CD14-positive monocyte (primary cell): ENCODE measurements around the gene UGT2A1. TPM values are rescaled to one million over a fixed set of nuclear protein-coding genes. Genes with fewer than 3 reads are reported as not detected.

Experiments used
- DNase-seq, 3 donors: peaks; one replicate each; pipeline ENCODE4 v3.0.0-alpha.2; 2011 to 2022
- H2AFZ ChIP-seq: 2 replicates; pipeline ENCODE4 v1.6.0; 2012; ENCODE audit warnings: mild to moderate bottlenecking, low read depth, low read length, inconsistent platforms; ENCODE audit not compliant: insufficient read depth, poor library complexity, severe bottlenecking
- H3K27ac ChIP-seq, 2 donors: 1 replicate in 1 of 2; 2 replicates in 1 of 2; pipeline ENCODE4 v1.5.1; 2012 to 2013; ENCODE audit warnings: low read length in 2 of 2, control low read depth in 1 of 2, inconsistent platforms in 1 of 2, low read depth in 1 of 2, mild to moderate bottlenecking in 1 of 2
- H3K27me3 ChIP-seq, 2 donors: one replicate each; pipeline versions ENCODE4 v1.6.0 to v1.6.1; 2011 to 2013; ENCODE audit warnings: low read length in 2 of 2; ENCODE audit not compliant: control insufficient read depth in 2 of 2, insufficient read depth in 2 of 2
- H3K36me3 ChIP-seq, 2 donors: replicated peaks in 1 of 2; 1 replicate in 1 of 2; 2 replicates in 1 of 2; pipeline versions ENCODE4 v1.5.1 to v1.6.1; 2012 to 2013; ENCODE audit warnings: low read length in 2 of 2, control low read depth in 1 of 2, inconsistent platforms in 1 of 2, mild to moderate bottlenecking in 1 of 2; ENCODE audit not compliant: insufficient read depth in 2 of 2, control insufficient read depth in 1 of 2
- H3K4me1 ChIP-seq, 2 donors: 1 replicate in 1 of 2; 2 replicates in 1 of 2; pipeline versions ENCODE4 v1.5.1 to v1.6.1; 2012 to 2013; ENCODE audit warnings: low read length in 2 of 2, control low read depth in 1 of 2, inconsistent platforms in 1 of 2, mild to moderate bottlenecking in 1 of 2, moderate library complexity in 1 of 2; ENCODE audit not compliant: insufficient read depth in 2 of 2, control insufficient read depth in 1 of 2
- H3K4me2 ChIP-seq: replicated peaks from 2 replicates; pipeline ENCODE3; 2012; ENCODE audit warnings: low read length, moderate library complexity, mild to moderate bottlenecking; ENCODE audit not compliant: poor library complexity, severe bottlenecking; ENCODE audit errors: extremely low read depth
- H3K4me3 ChIP-seq, 3 experiments: fragments of 200-600 bp in 1 of 3; sonication (generic) in 1 of 3; replicated peaks in 1 of 3; 1 replicate in 2 of 3; 2 replicates in 1 of 3; pipeline ENCODE4 v1.5.1; 2011 to 2013; ENCODE audit warnings: low read length in 3 of 3, mild to moderate bottlenecking in 3 of 3, control low read depth in 2 of 3, low read depth in 2 of 3, inconsistent platforms in 1 of 3, moderate library complexity in 1 of 3
- H3K79me2 ChIP-seq: 2 replicates; pipeline ENCODE4 v1.6.0; 2012; ENCODE audit warnings: mild to moderate bottlenecking, control low read depth, inconsistent platforms, low read length, moderate library complexity; ENCODE audit not compliant: insufficient read depth
- H3K9ac ChIP-seq: 2 replicates; pipeline ENCODE4 v1.6.0; 2017; ENCODE audit warnings: low read length, mild to moderate bottlenecking; ENCODE audit not compliant: insufficient read depth, poor library complexity, severe bottlenecking
- H3K9me3 ChIP-seq, 2 donors: replicated peaks in 1 of 2; 1 replicate in 1 of 2; 2 replicates in 1 of 2; pipeline versions ENCODE4 v1.5.1 to v1.6.1; 2012 to 2013; ENCODE audit warnings: low read length in 2 of 2, control low read depth in 1 of 2; ENCODE audit not compliant: control insufficient read depth in 1 of 2, insufficient read depth in 1 of 2
- H4K20me1 ChIP-seq: 2 replicates; pipeline ENCODE4 v1.6.0; 2012; ENCODE audit warnings: mild to moderate bottlenecking, low read length, control low read depth, moderate library complexity; ENCODE audit not compliant: insufficient read depth
- H3K27ac Mint-ChIP-seq, 7 donors: one replicate each; pipeline ENCODE4 v1.8.0; 2020; ENCODE audit warnings: mild to moderate bottlenecking in 7 of 7, mixed read lengths in 7 of 7, moderate library complexity in 6 of 7, inconsistent platforms in 2 of 7
- H3K27me3 Mint-ChIP-seq, 3 donors: one replicate each; pipeline ENCODE4 v1.8.0; 2021 to 2022; ENCODE audit warnings: low read depth in 3 of 3, mild to moderate bottlenecking in 3 of 3, mixed read lengths in 3 of 3, moderate library complexity in 3 of 3, inconsistent platforms in 1 of 3
- H3K36me3 Mint-ChIP-seq, 2 donors: one replicate each; pipeline ENCODE4 v1.8.0; 2020; ENCODE audit warnings: mixed read lengths in 2 of 2, inconsistent platforms in 1 of 2, mild to moderate bottlenecking in 1 of 2
- H3K4me1 Mint-ChIP-seq: one replicate; pipeline ENCODE4 v1.8.0; 2020; ENCODE audit warnings: mild to moderate bottlenecking, mixed read lengths
- H3K4me3 Mint-ChIP-seq, 2 donors: one replicate each; pipeline ENCODE4 v1.8.0; 2020; ENCODE audit warnings: mild to moderate bottlenecking in 2 of 2, mixed read lengths in 2 of 2, moderate library complexity in 1 of 2
- H3K9me3 Mint-ChIP-seq, 7 donors: one replicate each; pipeline ENCODE4 v1.8.0; 2020 to 2022; ENCODE audit warnings: mixed read lengths in 7 of 7, mild to moderate bottlenecking in 6 of 7, moderate library complexity in 6 of 7, inconsistent platforms in 2 of 7
- CTCF ChIP-seq: fragments of 200-600 bp; IDR thresholded peaks from one replicate; pipeline ENCODE4 v1.8.0; 2022; ENCODE audit warnings: antibody characterized with exemption, mild to moderate bottlenecking
- WGBS: methylation state at CpG from one replicate; pipeline ENCODE4 v1.1.5; 2013; ENCODE audit warnings: missing lambda C conversion rate; ENCODE audit not compliant: insufficient coverage; 5-methylcytosine and 5-hydroxymethylcytosine counted together
- intact Hi-C, 2 donors: fragments of 100-400 bp; cut with micrococcal nuclease; formaldehyde crosslinking; loops; one replicate each; pipeline versions ENCODE4 v1.15.0 to v1.15.1; 2023
- polyA plus RNA-seq, 3 donors: library from polyadenylated mRNA; depleted of rRNA in 1 of 3; unstranded in 2 of 3; stranded (reverse) in 1 of 3; fragments of 300-500 nt in 2 of 3; fragments of >200 nt in 1 of 3; fragmentation: Illumina TruSeq in 2 of 3; gene quantifications; 1 replicate in 2 of 3; 2 replicates in 1 of 3; pipeline ENCODE4 v1.2.3, GENCODE V29; 2012 to 2021
- small RNA-seq: library from RNA; depleted of rRNA; stranded (forward); fragments of <200 nt; gene quantifications from one replicate; pipeline ENCODE3, GENCODE V24; 2012; ENCODE audit warnings: low read depth; ENCODE audit not compliant: insufficient read length

Gene UGT2A1
- polyA plus RNA-seq, 3 donors, result not detected

GRCh38 chr4:69546134-69546765 lies 106.8 kb downstream of the UGT2A1 start:
- Histone ChIP-seq H3K27me3 (no peaks in the 10 kb centered on the region), H3K4me2 (no peak overlapping the region), H3K9ac (no peak overlapping the region), H4K20me1 (no peaks in the 10 kb centered on the region), H3K4me1 (no peaks in the 10 kb centered on the region), H2AFZ (no peak overlapping the region), H3K27ac (no peak overlapping the region), H3K9me3 (no peaks in the 10 kb centered on the region), H3K4me3 (no peak overlapping the region), H3K36me3 (no peaks in the 10 kb centered on the region), H3K79me2 (no peaks in the 10 kb centered on the region)
- DNase-seq, result no peak
- Mint-ChIP-seq H3K4me3 (no peak overlapping the region), H3K4me1 (no peaks in the 10 kb centered on the region), H3K27ac (no peak overlapping the region), H3K36me3 (no peaks in the 10 kb centered on the region), H3K9me3 (peaks cover 0 to 13% (median 0%) of the 10 kb centered on the region in 7 donors), H3K27me3 (no peaks in the 10 kb centered on the region)
- no peak for TF ChIP-seq CTCF
- intact Hi-C loops, result no loop called here
- 43% methylated on average over 3 of the region's 6 CpGs for WGBS

Small RNA genes lying within 50 kb of the gene (small RNA-seq; reads per million reads assigned to genes)
- not detected for gene UGT2A2

Other genes starting within 250 kb of the UGT2A1 start
- gene UGT2B4, start 157.3 kb downstream of the UGT2A1 start, polyA plus RNA-seq, result not detected
- not detected for gene UGT2A2, start 13.6 kb downstream of the UGT2A1 start, polyA plus RNA-seq
- 10 to 100 TPM in 2 of 3 donors, 1 to 10 TPM in 1; 3.4 to 15.6 (median 11.2) TPM for gene SULT1B1, start 107.4 kb upstream of the UGT2A1 start, polyA plus RNA-seq
- gene SULT1E1, start 206.9 kb upstream of the UGT2A1 start, polyA plus RNA-seq, result not detected